HK-2 (cell line): ENCODE measurements around the gene OR2M5.

ENCODE experiments used
- DNase-seq: peaks from one replicate; pipeline ENCODE4 v3.0.0-alpha.2; 2018; ENCODE audit not compliant: unreplicated experiment

The OR2M5 gene, protein sequence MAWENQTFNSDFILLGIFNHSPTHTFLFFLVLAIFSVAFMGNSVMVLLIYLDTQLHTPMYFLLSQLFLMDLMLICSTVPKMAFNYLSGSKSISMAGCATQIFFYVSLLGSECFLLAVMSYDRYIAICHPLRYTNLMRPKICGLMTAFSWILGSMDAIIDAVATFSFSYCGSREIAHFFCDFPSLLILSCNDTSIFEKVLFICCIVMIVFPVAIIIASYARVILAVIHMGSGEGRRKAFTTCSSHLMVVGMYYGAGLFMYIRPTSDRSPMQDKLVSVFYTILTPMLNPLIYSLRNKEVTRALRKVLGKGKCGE

DNA sequence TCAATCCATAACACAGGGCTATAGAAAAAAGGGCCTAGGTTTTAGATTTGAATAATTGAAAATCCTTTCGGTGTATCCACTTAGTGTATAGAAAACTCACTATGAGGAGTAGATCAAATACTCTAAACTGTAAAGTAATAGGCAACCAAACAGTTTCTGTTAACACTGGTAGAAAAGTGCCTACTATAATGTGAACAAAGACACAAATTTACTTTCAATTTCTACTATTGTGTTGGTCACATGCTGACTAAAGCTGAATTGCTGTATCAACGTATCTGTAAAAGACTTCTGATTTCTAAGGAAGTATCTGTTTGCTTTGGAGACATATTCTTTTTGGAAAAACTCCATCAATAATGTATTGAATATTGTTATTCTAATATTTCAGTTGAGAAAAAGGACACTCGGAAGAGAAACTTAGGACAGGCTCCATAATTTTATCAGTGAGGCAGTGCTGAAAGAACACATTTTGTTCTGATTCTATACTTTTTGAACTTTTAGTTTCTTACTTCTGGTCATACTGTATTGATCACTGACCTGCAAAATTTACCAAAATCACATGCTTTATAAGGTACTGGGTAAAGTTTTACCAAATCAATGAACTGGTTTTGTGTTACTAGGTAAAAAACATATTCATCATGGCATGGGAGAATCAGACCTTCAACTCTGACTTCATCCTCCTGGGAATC lies at the start of gene OR2M5:
Gene OR2M5, plus strand, starts transcription at position 636 of the 686 bp plus-strand sequence. Its CDS starts 0 bp downstream, at position 636.
- DNase-seq, result no peak

DNA sequence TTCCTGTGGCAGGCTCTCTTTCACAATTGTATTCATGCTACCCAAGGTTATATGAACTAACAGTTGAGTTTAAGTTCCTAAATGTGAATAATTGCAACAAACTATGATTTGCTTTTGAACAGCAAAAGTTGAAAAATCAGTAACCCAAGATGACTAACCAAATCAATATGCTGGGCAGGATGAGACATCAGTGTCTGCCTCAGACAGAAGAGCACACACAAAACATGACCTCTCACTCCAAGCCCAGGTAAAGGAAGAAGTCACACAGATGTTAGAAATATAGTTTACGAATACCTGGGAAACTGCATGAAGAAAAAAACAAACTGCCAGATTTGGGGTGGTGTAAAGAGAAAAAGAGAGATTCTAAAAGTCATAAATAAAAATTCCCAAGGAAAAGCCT lies 46.4 kb upstream of the OR2M5 start:
- DNase-seq, result no peak

DNA sequence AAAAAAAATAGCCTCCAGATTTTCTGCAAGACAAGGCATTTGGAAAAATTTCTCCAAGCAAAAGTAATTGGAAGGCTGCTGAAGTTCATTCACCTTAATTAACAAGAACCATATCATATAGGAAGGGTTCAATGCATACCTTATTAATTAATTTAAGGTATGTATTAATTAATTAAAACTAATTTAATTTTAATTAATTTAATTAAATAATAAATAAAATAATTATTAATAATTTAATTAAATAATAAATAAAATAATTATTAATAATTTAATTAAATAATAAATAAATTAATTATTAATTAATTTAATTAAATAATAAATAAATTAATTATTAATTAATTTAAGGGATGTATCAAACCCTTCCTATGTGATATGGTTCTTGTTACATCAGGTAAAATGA lies 42.1 kb upstream of the OR2M5 start:
- DNase-seq, result no peak

DNA sequence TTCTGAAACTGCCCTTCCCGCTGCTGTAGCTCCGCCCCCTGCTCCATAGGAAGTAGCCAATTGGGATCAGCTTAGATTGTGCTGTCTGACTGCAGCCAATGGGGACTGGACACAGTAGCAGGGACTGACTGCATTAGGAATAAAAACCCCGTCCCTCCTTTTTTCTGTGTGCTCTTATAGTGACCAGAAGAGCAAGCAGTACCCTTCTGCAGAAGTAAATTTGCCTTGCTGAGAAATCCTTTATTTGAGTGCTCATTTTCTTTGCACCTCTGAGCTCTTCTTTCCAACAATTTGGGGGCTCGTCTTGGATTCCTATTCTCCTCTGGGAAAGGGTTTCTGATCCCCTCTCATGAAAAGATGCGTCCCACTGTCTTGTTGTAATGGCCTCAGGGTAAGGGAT lies 33.8 kb upstream of the OR2M5 start:
- no peak for DNase-seq

DNA sequence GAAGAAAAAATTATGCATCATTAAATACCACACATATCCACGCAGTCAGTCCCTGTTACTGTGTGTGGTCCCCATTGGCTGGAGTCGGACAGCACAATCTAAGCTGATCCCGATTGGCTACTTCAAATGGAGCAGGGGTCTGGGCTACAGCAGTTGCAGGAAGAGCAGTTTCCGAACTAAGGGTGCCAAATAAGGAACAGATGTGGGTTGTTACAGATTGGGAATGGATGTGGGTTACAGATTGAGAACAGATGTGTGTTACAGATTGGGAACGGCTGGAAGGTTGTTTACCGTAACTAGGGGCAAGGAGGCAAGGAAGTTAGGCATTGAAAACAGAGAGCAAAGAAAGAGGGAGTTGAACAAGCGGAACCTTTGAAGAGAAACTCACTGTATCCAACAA lies 30.1 kb upstream of the OR2M5 start:
- no peak for DNase-seq

DNA sequence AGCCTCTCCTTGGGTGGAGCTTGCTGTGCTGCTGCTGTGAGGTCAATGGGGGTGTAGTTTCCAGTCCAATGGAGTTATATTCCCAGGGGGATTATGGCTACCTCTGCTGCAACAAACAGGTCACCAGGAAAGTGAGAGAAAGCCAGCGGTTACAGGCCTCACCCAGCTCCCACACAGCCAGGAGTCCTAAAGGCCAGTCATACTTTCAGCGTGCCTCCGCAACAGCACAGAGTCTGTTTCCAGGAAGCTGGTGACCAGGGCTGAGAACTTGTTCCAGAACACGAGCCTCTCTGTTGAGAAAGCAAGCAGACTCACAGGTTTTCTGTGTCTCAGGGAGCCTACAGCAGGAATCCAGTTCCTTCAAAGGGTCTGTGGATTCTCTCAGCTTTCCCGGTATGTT lies 17.3 kb upstream of the OR2M5 start:
- no peak for DNase-seq

DNA sequence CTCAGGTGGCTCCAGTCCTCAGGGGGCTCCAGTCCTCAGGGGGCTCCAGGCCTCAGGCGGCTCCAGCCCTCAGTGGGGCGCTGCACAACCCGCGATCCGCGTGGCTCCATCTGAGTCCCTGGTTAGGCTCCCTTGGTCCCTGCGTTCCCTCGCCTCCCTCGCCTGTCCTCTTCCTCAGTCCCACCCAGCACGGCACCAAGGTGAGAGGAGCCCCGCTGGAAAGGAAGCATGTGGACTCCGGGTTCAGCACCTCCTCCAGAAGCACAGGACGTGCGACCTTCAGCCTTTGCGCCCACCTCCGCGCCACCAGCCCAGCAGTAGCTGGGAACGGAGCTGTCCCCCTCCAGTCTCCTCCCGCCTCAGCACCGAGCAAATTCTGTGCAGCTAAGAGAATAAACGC lies 8.1 kb upstream of the OR2M5 start:
- no peak for DNase-seq

DNA sequence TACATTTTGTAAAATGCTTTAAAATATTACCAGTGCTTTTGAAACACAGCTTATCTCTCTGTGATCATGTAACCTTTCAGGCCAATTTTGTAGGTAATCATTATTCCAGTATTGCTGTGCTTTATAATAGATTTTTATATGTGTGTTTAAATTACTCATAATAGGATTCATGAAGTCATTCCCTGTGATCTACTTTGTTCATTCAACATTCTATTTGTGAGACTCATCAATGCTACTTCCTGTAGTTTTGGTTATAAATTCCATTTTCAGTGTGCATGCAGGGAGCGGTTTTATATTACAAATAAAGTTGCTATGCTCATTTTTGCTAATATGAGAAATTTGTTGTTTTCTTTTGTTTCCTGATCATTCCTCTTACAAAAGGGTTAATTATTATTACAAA lies 4.1 kb upstream of the OR2M5 start:
- DNase-seq, result no peak

DNA sequence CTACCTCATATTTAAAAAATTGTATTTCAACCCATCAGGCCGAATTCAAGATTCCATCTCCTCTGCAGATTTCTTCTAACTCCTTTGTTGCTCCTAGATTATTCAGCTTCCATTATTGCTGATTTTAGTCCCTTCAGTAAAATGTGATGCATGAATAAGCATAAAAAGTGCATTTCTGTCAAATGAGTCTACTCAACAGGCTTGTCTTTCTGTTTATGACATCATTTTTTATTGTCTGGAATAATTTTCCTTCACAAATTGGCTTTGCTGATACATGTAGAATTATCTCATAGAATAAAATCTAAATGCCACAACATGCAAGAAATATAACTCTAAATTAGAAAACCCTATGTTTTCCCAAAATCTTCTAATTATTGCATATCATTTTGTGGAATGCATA lies 1.6 kb upstream of the OR2M5 start:
- DNase-seq, result no peak

DNA sequence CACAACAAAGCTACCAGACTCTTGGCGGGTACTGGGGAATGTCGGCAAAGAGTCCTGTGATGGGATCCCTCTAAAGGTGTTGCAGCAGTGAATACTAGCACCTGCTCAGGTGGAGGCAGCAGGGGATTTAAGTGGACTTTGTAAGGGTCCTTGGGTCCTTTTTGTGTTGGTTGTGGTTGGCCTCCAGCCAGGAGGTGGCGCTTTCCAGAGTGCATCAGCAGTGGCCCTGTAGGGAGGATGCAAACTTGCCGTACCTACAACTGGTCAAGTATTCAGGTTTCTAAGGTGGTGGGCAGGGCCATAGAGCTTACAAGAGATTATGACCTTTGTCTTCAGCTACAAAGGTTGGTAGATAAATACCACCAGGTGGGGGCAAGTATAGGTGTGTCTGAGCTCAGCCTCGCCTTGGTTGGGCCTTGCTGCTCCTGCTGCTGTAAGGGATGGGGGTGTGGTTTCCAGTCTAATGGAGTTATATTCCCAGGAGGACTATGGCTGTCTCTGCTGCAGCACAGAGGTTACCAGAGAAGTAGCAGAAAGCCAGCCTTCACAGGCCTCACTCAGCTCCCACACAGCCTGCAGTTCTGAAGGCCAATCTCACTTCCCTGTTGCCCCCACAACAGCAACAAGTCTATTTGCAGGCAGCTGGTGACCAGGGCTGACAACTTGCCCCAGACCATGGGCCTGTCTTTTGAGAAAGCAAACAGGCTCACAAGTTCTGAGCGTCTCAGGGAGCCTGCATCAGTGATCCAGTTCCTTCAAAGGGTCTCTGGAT lies 7.3 kb downstream of the OR2M5 start:
- DNase-seq, result no peak

DNA sequence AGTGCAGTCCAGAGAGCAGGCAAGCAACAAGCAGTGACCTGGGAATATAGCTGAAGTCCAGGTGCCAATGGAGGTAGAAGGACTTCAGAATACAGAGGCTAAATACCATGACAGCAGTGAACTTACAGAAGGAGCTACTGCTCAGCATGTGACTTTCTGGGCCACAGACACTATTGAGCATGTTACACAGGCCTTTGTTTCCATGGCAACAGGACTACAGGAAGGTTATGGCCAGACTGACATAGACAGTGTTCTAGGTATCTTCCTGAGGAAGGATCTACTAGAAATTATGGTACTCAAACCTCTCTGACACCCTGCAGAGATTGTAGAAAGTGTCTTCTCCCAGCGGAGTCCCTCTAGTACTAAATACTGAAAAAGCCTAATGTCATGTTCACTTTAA lies 11.0 kb downstream of the OR2M5 start:
- DNase-seq, result no peak

DNA sequence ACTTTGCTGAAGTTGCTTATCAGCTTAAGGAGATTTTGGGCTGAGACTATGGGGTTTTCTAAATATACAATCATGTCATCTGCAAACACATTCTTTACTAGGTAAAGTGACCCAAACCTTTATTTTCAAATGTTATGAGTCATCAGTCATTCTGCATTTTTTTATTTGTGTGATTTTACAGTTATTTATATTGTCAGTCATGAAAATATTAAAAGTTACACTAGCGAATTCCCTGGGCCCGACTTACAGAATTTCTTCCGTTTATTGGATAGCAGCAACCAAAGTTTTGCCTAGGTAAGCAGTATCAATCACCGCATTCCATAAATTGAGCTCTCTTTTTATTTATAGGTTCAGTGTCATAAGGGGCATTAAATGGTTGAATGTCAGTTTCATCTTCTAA lies 13.8 kb downstream of the OR2M5 start:
- DNase-seq, result no peak

DNA sequence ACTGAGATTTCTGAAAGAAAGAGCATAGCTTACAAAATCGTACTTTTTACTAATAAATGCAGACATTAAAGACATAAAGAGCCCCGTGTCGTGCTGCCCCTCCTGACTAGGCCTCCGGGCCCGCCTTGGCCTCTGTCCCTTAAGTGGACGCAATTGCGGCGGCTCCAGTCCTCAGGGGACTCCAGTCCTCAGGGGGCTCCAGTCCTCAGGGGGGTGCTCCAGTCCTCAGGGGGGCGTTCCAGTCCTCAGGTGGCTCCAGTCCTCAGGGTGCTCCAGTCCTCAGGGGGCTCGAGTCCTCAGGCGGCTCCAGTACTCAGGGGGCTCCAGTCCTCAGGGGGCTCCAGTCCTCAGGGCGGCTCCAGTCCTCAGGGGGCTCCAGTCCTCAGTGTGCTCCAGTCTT lies 19.1 kb downstream of the OR2M5 start:
- DNase-seq, result no peak

DNA sequence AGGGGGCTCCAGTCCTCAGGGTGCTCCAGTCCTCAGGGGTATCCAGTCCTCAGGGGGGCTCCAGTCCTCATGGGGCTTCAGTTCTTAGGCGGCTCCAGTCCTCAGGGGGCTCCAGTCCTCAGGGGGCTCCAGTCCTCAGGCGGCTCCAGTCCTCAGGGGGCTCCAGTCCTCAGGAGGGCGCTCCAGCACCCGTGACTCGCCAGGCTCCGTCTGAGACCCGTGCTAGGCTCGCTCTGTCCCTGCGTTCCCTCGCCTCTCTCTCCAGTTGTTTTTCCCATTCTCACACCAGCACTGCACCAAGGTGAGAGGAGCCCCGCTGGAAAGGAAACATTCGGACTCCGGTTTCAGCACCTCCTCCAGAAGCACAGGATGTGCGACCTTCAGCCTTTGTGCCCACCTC lies 20.2 kb downstream of the OR2M5 start:
- no peak for DNase-seq

DNA sequence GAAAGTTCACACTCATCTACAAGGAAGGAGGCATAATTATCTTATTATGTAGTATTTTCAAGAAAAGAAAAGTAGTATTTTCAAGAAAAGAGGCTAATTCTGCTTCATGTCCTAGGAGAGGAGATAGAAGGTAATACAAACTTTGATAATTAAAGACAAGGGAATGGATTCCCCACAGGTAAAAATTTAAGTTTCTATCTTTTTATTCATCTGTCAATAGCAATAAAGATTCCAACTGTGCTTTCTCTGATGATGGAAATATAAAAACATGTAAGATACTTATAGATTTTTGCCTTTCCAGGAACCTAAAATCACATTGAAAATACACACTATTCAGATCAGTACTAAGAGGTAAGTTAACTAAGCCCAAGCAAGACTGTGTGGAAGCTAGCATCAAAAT lies 29.6 kb downstream of the OR2M5 start, which contains the start of gene OR2M2:
Gene OR2M2, plus strand, starts transcription at position 301 of the 400 bp plus-strand sequence. CDS start 5,165 bp downstream, outside the sequence.
- DNase-seq, result no peak

DNA sequence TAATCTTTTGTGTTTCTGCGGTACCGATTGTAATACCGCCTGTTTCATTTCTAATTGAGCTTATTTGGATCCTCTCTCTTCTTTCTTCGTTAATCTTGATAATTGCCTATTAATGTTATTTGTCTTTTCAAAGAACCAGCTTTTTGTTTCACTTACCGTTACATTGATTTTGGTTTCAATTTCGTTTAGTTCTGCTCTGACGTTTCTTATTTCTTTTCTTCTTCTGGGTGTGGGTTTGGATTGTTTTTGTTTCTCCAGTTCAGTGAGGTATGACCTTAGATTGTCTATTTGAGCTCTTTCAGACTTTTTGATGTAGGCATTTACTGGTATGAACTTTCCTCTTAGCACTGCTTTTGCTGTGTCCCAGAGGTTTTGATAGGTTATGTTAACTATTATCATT lies 39.0 kb downstream of the OR2M5 start:
- no peak for DNase-seq

DNA sequence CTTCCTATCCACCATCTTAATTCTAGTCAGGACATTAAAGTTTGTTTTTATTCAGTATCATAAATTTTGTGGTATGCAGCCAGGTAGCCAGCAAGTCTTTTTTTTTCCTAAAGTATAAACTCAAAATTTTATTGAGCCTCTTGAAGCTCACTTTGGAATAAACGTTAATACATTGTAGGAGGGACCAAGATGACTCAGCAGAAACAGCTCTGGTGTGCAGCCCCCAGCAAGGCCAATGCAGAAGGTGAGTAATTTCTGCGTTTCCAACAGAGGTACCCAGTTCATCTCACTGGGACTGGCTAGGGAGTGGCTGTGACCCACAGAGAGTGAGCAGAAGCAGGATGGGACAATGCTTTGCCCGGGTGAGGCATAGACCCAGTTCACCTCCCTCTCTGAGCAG lies 42.4 kb downstream of the OR2M5 start:
- DNase-seq, result no peak

DNA sequence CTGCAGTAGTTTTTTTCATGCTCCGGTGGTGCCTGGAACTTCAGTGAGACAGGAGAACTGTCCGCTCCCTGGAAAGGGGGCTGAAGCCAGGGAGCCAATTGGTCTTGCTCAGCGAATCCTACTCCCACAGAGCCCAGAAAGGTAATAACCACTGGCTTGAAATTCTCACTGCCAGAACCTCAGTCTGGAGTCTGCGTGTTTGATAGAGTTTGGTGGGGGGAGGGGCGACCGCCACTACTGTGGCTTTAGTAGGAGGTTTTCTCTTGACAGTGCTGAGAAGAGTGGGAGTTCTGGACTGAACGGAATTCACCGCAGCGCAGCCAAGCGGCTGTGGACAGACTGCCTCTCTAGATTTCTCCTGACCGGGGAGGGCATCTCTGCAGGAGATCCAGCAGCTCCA lies 44.1 kb downstream of the OR2M5 start:
- DNase-seq, result no peak

DNA sequence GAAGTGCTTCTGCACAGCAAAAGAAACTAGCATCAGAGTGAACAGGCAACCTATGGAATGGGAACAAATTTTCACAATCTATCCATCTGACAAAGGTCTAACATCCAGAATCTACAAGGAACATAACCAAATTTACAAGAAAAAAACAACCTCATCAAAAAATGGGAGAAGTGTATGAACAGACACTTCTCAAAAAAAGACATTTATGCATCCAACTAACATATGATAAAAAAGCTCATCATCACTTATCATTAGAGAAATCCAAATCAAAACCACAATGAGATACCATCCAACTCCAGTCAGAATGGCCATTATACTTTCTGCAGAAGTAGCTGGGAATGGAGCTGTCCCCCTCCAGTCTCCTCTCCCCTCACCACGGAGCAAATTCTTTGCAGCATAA lies 49.2 kb downstream of the OR2M5 start:
- DNase-seq, result no peak
